SK-N-SH (cell line): ENCODE data around the gene NIN. TPM values are rescaled to one million over a fixed set of nuclear protein-coding genes. Genes with fewer than 3 reads are reported as not detected.

Experiments
- CTCF ChIA-PET: fragments of 300-600, 350-600 bp; formaldehyde crosslinking; extraction: SDS; loops from one replicate; lab custom pipeline; 2021; lab: Yijun Ruan, JAX
- POLR2A ChIA-PET: fragments of 350-600 bp; sonication (Branson Sonifier 250); formaldehyde crosslinking; extraction: SDS; loops from one replicate; lab custom pipeline; 2020; ENCODE audit warnings: antibody characterized with exemption, inconsistent platforms; lab: Yijun Ruan, JAX
- DNase-seq: peaks from one replicate; pipeline ENCODE4 v3.0.0; 2012
- H2AFZ ChIP-seq: fragments of 200-600 bp; sonication (generic); 2 replicates; pipeline ENCODE4 v1.8.1; 2016; ENCODE audit warnings: antibody characterized with exemption, mild to moderate bottlenecking, low read depth
- H3F3A ChIP-seq: fragments of 200-600 bp; sonication (generic); replicated peaks from 2 replicates; pipeline ENCODE3; 2016; ENCODE audit warnings: antibody characterized with exemption, mild to moderate bottlenecking; ENCODE audit not compliant: insufficient read depth
- H3K27ac ChIP-seq, 2 experiments: fragments of 200-500 bp in 1 of 2; fragments of 200-600 bp in 1 of 2; sonication (Bioruptor generic) in 1 of 2; sonication (generic), shearing (Covaris generic) in 1 of 2; 2 replicates each; pipeline versions ENCODE4 v1.5.1 to v1.6.1; 2014 to 2016; ENCODE audit warnings: low read depth in 2 of 2, inconsistent platforms in 1 of 2, low read length in 1 of 2, mild to moderate bottlenecking in 1 of 2, mixed read lengths in 1 of 2
- H3K27me3 ChIP-seq: fragments of 200-600 bp; sonication (generic), shearing (Covaris generic); 2 replicates; pipeline ENCODE4 v1.6.1; 2016; ENCODE audit warnings: mixed run types; ENCODE audit not compliant: insufficient read depth
- H3K36me3 ChIP-seq, 2 experiments: fragments of 200-500 bp in 1 of 2; fragments of 200-600 bp in 1 of 2; sonication (Bioruptor generic) in 1 of 2; sonication (generic) in 1 of 2; replicated peaks in 1 of 2; 2 replicates each; pipeline versions ENCODE3 to v1.5.1; 2014 to 2016; ENCODE audit warnings: low read length in 1 of 2, mild to moderate bottlenecking in 1 of 2; ENCODE audit not compliant: insufficient read depth in 2 of 2, control insufficient read depth in 1 of 2
- H3K4me1 ChIP-seq, 2 experiments: fragments of 200-500 bp in 1 of 2; fragments of 200-600 bp in 1 of 2; sonication (Bioruptor generic) in 1 of 2; sonication (generic), shearing (Covaris generic) in 1 of 2; 2 replicates each; pipeline versions ENCODE4 v1.5.1 to v1.6.1; 2014 to 2016; ENCODE audit warnings: low read depth in 1 of 2, low read length in 1 of 2, mixed run types in 1 of 2; ENCODE audit not compliant: insufficient read depth in 2 of 2, control insufficient read depth in 1 of 2
- H3K4me2 ChIP-seq: fragments of 200-600 bp; sonication (generic), shearing (Covaris generic); 2 replicates; pipeline ENCODE4 v1.6.1; 2017; ENCODE audit warnings: mixed run types
- H3K4me3 ChIP-seq, 2 experiments: fragments of 200-500 bp in 1 of 2; fragments of 200-600 bp in 1 of 2; sonication (Bioruptor generic) in 1 of 2; sonication (generic), shearing (Covaris generic) in 1 of 2; 2 replicates each; pipeline versions ENCODE4 v1.5.1 to v1.8.1; 2014 to 2016; ENCODE audit warnings: low read depth in 2 of 2, inconsistent platforms in 1 of 2, low read length in 1 of 2, mild to moderate bottlenecking in 1 of 2, mixed read lengths in 1 of 2, moderate library complexity in 1 of 2
- H3K79me2 ChIP-seq: fragments of 200-600 bp; sonication (generic); 2 replicates; pipeline ENCODE4 v1.8.1; 2017; ENCODE audit warnings: mild to moderate bottlenecking; ENCODE audit not compliant: insufficient read depth
- H3K9ac ChIP-seq: fragments of 200-600 bp; sonication (generic); 2 replicates; pipeline ENCODE4 v1.6.1; 2017; ENCODE audit warnings: mixed run types
- H3K9me2 ChIP-seq: fragments of 200-600 bp; sonication (generic); 2 replicates; pipeline ENCODE4 v1.6.1; 2017; ENCODE audit warnings: mixed run types
- H3K9me3 ChIP-seq: fragments of 200-600 bp; sonication (generic); 2 replicates; pipeline ENCODE4 v1.6.1; 2017; ENCODE audit warnings: mixed run types, mild to moderate bottlenecking, moderate library complexity
- H4K20me1 ChIP-seq: fragments of 200-600 bp; sonication (generic); 2 replicates; pipeline ENCODE4 v1.6.1; 2017; ENCODE audit warnings: mild to moderate bottlenecking, mixed run types; ENCODE audit not compliant: insufficient read depth
- CHD2 ChIP-seq: fragments of 150-350 bp; IDR thresholded peaks from 2 replicates; pipeline ENCODE4 v1.6.1; 2018; ENCODE audit warnings: low read length; ENCODE audit not compliant: partially characterized antibody
- GABPA ChIP-seq: IDR thresholded peaks from 2 replicates; pipeline ENCODE4 v1.4.0; 2012; ENCODE audit warnings: low read depth, mild to moderate bottlenecking
- GATA2 ChIP-seq: sonication (generic); formaldehyde crosslinking; IDR thresholded peaks from 2 replicates; pipeline ENCODE4 v1.5.0; 2020; ENCODE audit warnings: mild to moderate bottlenecking, missing genetic modification reagents
- MXI1 ChIP-seq: IDR thresholded peaks from 2 replicates; pipeline ENCODE4 v1.6.1; 2012; ENCODE audit warnings: mild to moderate bottlenecking, low read depth, low read length, improper control_type of control experiment
- RAD21 ChIP-seq: IDR thresholded peaks from 2 replicates; pipeline ENCODE4 v1.6.1; 2012; ENCODE audit warnings: mild to moderate bottlenecking, low read length
- SMC3 ChIP-seq: IDR thresholded peaks from 2 replicates; pipeline ENCODE4 v1.6.1; 2012; ENCODE audit warnings: low read depth, low read length, improper control_type of control experiment
- TAF1 ChIP-seq: IDR thresholded peaks from 2 replicates; pipeline ENCODE4 v1.6.1; 2012; ENCODE audit warnings: low read depth, mild to moderate bottlenecking, low read length, moderate library complexity, borderline replicate concordance
- WGBS: methylation state at CpG from one replicate; pipeline ENCODE4 v1.1.6; 2017; ENCODE audit warnings: low lambda C conversion rate; 5-methylcytosine and 5-hydroxymethylcytosine counted together
- polyA plus RNA-seq, 3 experiments: library from polyadenylated mRNA; depleted of rRNA; stranded (reverse); fragments of >200 nt; gene quantifications; 2 replicates each; pipeline ENCODE4 v1.2.3, GENCODE V29; 2012
- TF ChIP-seq, protein P1 (sequence below): fragments of 200-600 bp; sonication (generic); IDR thresholded peaks from 2 replicates; pipeline ENCODE4 v1.6.1; 2017; ENCODE audit warnings: antibody characterized with exemption, mild to moderate bottlenecking, moderate library complexity
- TF ChIP-seq, protein P2 (sequence below): fragments of 150-350 bp; IDR thresholded peaks from 2 replicates; pipeline ENCODE4 v1.6.1; 2017; ENCODE audit warnings: antibody characterized with exemption, low read length, low read depth, borderline replicate concordance
- TF ChIP-seq, protein P3 (sequence below): IDR thresholded peaks from 2 replicates; pipeline ENCODE4 v1.4.0; 2012; ENCODE audit warnings: low read depth, borderline replicate concordance

NIN gene
- polyA plus RNA-seq, 1 of the 3 experiments (the other 2 are of a cell fraction), result 10.0 TPM

DNA sequence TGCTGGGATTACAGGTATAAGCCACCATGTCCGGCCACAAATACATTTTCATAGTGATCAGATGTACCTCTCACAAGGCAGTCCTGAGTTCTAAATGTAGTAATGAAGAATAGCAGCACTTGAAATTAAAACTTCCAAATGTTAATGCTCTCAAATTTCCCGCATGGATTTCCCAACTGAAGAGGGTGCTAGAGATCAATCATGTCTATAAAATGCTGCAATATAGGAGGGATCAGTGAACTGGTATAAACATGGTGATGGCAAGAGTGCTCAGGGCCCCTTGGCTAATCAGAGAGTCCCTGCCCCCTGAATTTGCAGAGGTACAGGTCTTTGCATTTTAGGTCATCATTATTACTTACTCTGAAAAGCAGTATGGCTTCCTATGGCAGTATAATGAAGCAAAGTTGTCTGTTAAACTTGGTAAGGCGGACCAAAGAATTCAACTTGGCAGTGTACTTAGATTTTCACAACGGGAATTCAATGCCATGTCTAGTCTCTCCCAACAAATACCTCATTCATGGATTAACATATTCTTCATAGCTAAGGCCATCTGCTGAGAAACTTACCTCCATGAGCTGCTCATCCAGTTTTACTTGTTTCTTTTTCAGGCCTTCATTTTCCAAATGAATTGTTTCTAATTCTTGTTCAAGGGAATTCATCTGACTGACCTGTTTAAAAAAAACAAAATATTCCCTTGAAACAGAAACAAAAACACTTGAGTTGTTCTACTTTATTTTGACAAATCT, 95.8 kb downstream of the NIN start (continued):
- no peak for TF ChIP-seq MXI1
- TF ChIP-seq, protein P1, sequence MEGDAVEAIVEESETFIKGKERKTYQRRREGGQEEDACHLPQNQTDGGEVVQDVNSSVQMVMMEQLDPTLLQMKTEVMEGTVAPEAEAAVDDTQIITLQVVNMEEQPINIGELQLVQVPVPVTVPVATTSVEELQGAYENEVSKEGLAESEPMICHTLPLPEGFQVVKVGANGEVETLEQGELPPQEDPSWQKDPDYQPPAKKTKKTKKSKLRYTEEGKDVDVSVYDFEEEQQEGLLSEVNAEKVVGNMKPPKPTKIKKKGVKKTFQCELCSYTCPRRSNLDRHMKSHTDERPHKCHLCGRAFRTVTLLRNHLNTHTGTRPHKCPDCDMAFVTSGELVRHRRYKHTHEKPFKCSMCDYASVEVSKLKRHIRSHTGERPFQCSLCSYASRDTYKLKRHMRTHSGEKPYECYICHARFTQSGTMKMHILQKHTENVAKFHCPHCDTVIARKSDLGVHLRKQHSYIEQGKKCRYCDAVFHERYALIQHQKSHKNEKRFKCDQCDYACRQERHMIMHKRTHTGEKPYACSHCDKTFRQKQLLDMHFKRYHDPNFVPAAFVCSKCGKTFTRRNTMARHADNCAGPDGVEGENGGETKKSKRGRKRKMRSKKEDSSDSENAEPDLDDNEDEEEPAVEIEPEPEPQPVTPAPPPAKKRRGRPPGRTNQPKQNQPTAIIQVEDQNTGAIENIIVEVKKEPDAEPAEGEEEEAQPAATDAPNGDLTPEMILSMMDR, result peak; percentile 24; the same call in 1 of the 2 replicates
- TF ChIP-seq, protein P2, sequence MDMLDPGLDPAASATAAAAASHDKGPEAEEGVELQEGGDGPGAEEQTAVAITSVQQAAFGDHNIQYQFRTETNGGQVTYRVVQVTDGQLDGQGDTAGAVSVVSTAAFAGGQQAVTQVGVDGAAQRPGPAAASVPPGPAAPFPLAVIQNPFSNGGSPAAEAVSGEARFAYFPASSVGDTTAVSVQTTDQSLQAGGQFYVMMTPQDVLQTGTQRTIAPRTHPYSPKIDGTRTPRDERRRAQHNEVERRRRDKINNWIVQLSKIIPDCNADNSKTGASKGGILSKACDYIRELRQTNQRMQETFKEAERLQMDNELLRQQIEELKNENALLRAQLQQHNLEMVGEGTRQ, result no peak
- TF ChIP-seq, protein P3, sequence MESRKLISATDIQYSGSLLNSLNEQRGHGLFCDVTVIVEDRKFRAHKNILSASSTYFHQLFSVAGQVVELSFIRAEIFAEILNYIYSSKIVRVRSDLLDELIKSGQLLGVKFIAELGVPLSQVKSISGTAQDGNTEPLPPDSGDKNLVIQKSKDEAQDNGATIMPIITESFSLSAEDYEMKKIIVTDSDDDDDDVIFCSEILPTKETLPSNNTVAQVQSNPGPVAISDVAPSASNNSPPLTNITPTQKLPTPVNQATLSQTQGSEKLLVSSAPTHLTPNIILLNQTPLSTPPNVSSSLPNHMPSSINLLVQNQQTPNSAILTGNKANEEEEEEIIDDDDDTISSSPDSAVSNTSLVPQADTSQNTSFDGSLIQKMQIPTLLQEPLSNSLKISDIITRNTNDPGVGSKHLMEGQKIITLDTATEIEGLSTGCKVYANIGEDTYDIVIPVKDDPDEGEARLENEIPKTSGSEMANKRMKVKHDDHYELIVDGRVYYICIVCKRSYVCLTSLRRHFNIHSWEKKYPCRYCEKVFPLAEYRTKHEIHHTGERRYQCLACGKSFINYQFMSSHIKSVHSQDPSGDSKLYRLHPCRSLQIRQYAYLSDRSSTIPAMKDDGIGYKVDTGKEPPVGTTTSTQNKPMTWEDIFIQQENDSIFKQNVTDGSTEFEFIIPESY, result no peak

DNA sequence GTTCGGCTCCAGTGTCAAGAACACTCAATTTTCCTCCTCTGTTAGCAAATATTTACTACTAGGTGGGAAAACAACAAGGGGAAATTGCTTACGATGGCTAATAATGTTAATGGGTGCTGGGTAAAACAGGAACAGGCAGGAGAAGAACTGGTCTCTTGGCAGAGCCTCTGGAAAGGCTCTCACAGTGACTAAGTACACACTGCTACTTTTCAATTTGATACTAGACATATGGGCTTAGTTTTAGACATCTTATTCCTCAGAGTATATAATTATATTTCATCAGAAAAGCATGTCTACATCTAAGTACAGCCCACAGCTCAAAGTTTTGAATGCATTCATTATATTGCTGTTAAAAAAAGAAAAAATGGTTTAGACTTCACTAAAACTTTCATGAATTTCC, 97.5 kb downstream of the NIN start:
- Histone ChIP-seq H3K9me2 (no peaks in the 10 kb centered on the region), H3K4me2 (no peak overlapping the region), H3K4me3 (no peak overlapping the region), H3K9ac (no peak overlapping the region), H3K27me3 (no peaks in the 10 kb centered on the region), H3K9me3 (no peaks in the 10 kb centered on the region), H3K79me2 (no peaks in the 10 kb centered on the region), H3K27ac (no peak overlapping the region), H3K36me3 (peaks cover 51 to 85% of the 10 kb centered on the region in 2 experiments), H3F3A (peaks cover 8% of the 10 kb centered on the region), H2AFZ (no peak overlapping the region), H4K20me1 (no peaks in the 10 kb centered on the region), H3K4me1 (no peaks in the 10 kb centered on the region)
- 92% methylated on average over 2 of the region's 2 CpGs for WGBS
- TF ChIP-seq RAD21 (no peak), GABPA (no peak), TAF1 (no peak), GATA2 (no peak), SMC3 (no peak), CHD2 (no peak)
- POLR2A ChIA-PET, result no interaction called here
- no peak for DNase-seq
- CTCF ChIA-PET, result interaction anchor here (0.5 to 1.7 kb wide), 6 partner anchors 30 to 615 kb away, joined by 3 to 5 read pairs (median 4); no protein-coding TSS in a partner anchor
